ENCODE data around the gene HSPA5. TPM values are rescaled to one million over a fixed set of nuclear protein-coding genes. Genes with fewer than 3 reads are reported as not detected.

The HSPA5 gene
- total RNA-seq, 3 donors from 2014 or later: 91.9 to 125 (median 95.1) TPM

- H3K4me1 ChIP-seq: peaks cover 3 to 24% of the 10 kb centered on the region in 2 donors
- intact Hi-C loops (cut with DNase I; ENCODE audit: low total_unique reads): no loop called here
- H3K4me3 ChIP-seq: peak overlapping the region; percentile 79 to 90 (median 86)
- TF ChIP-seq CTCF (IDR thresholded peaks at IDR 0.05) (no peak), POLR2AphosphoS5 (IDR thresholded peaks at IDR 0.05) (peak in 1 of 3 donors; percentile 38)
- peak in 1 of 2 donors; percentile 53 for DNase-seq (ENCODE audit: low spot score in 2 of 2)
- no peaks in the 10 kb centered on the region for H3K9me3 ChIP-seq
- H3K27ac ChIP-seq: peak overlapping the region; percentile 98
- H3K36me3 ChIP-seq: peaks cover 8% of the 10 kb centered on the region
- no peaks in the 10 kb centered on the region for H3K27me3 ChIP-seq
Measured at GRCh38 chr9:125241863-125242739, 958 bp upstream of the HSPA5 start.

GRCh38 chr9:125240649-125240999, 519 bp downstream of the HSPA5 start:
- DNase-seq (ENCODE audit: low spot score in 2 of 2): peak; percentile 45 to 55
- Histone ChIP-seq H3K36me3 (peaks cover 8% of the 10 kb centered on the region), H3K27ac (peak overlapping the region; percentile 98), H3K4me1 (peaks cover 3 to 24% of the 10 kb centered on the region in 2 donors), H3K9me3 (no peaks in the 10 kb centered on the region), H3K27me3 (no peaks in the 10 kb centered on the region), H3K4me3 (peak overlapping the region; percentile 79 to 90 (median 86))
- TF ChIP-seq POLR2AphosphoS5 (IDR thresholded peaks at IDR 0.05) (no peak), CTCF (IDR thresholded peaks at IDR 0.05) (no peak), POLR2A (IDR thresholded peaks at IDR 0.05) (no peak)
- intact Hi-C loops (cut with DNase I; ENCODE audit: low total_unique reads): no loop called here

- TF ChIP-seq POLR2A (IDR thresholded peaks at IDR 0.05) (no peak), CTCF (IDR thresholded peaks at IDR 0.05) (no peak), POLR2AphosphoS5 (IDR thresholded peaks at IDR 0.05) (no peak)
- Histone ChIP-seq H3K27me3 (no peaks in the 10 kb centered on the region), H3K4me1 (peaks cover 3 to 24% of the 10 kb centered on the region in 2 donors), H3K36me3 (peaks cover 8% of the 10 kb centered on the region), H3K27ac (peak overlapping the region; percentile 98), H3K9me3 (no peaks in the 10 kb centered on the region), H3K4me3 (peak overlapping the region; percentile 79 to 90 (median 86))
- intact Hi-C loops (cut with DNase I; ENCODE audit: low total_unique reads): no loop called here
- DNase-seq (ENCODE audit: low spot score in 2 of 2): no peak
Measured at GRCh38 chr9:125239631-125240597, 1.2 kb downstream of the HSPA5 start.

- peaks cover 3 to 24% of the 10 kb centered on the region in 2 donors for H3K4me1 ChIP-seq
- peak overlapping the region; percentile 27 to 98 for H3K27ac ChIP-seq
- intact Hi-C loops (cut with DNase I; ENCODE audit: low total_unique reads): no loop called here
- no peak for DNase-seq (ENCODE audit: low spot score in 2 of 2)
- H3K9me3 ChIP-seq: no peaks in the 10 kb centered on the region
- peaks cover 8% of the 10 kb centered on the region for H3K36me3 ChIP-seq
- no peaks in the 10 kb centered on the region for H3K27me3 ChIP-seq
- H3K4me3 ChIP-seq: peak overlapping the region; percentile 79 to 90 (median 86)
- no peak for TF ChIP-seq POLR2AphosphoS5 (IDR thresholded peaks at IDR 0.05)
- TF ChIP-seq CTCF (IDR thresholded peaks at IDR 0.05): no peak
- TF ChIP-seq POLR2A (IDR thresholded peaks at IDR 0.05): no peak
Measured at GRCh38 chr9:125238915-125239446, 2.2 kb downstream of the HSPA5 start.
